ENCODE data around the gene CENPU.

The CENPU gene

DNA sequence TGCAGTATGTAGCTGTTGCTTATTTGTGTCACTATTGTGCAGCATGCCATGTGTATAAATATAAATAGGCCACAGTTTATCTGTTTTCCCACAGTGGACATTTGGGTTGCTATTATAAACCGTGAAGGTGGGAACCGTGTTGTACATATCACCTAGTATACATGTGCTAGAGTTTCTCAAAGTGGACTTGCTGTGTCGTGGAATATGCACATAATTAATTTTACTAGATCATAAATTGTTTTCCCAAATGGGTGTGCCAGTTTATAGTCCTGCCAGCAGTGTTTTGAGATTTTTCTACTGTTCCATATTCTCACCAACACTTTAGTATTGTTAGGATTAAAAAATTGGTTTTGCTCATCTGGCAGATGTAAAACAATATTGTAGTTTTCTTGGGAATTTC is 45.9 kb downstream of the CENPU start:
- Histone ChIP-seq H3K79me1 (replicated peaks; ENCODE audit: low read length, poor library complexity, severe bottlenecking) (peaks cover 2% of the 10 kb centered on the region), H3K4me3 (ENCODE audit: insufficient read depth in 1 of 2, low read depth in 1 of 2, low read length in 2 of 2) (no peak overlapping the region), H3K14ac (ENCODE audit: low read length in 2 of 2) (no peak overlapping the region), H3K4me1 (ENCODE audit: control insufficient read depth, insufficient read depth, low read depth, low read length) (peaks cover 7% of the 10 kb centered on the region), H2BK15ac (ENCODE audit: low read depth, poor library complexity, severe bottlenecking) (no peak overlapping the region), H3K27me3 (ENCODE audit: control insufficient read depth in 1 of 2, insufficient read depth in 1 of 2, low read length in 2 of 2) (no peaks in the 10 kb centered on the region), H3K36me3 (ENCODE audit: control insufficient read depth in 1 of 2, insufficient read depth in 2 of 2, low read depth in 1 of 2, low read length in 2 of 2) (peaks cover 0 to 17% of the 10 kb centered on the region in 2 experiments), H2AK5ac (ENCODE audit: low read length, severe bottlenecking) (no peak overlapping the region), H3K4ac (ENCODE audit: low read depth in 1 of 2, low read length in 2 of 2) (no peak overlapping the region), H2BK5ac (ENCODE audit: low read depth, low read length, poor library complexity, severe bottlenecking) (no peak overlapping the region), H3K9ac (ENCODE audit: low read length) (peak overlapping the region; percentile 55), H4K8ac (ENCODE audit: low read length) (no peak overlapping the region), H4K91ac (ENCODE audit: low read length) (peak overlapping the region; percentile 61), H3K18ac (ENCODE audit: low read depth in 1 of 2, low read length in 2 of 2) (no peak overlapping the region), H2BK120ac (ENCODE audit: low read depth, low read length) (no peak overlapping the region), H3K27ac (ENCODE audit: low read length, poor library complexity, severe bottlenecking) (peak overlapping the region; percentile 82), H2BK12ac (ENCODE audit: low read length in 2 of 2) (no peak overlapping the region), H3K9me3 (ENCODE audit: control insufficient read depth, low read length) (no peaks in the 10 kb centered on the region), H3K4me2 (ENCODE audit: low read length, poor library complexity, severe bottlenecking) (no peak overlapping the region), H3K23ac (ENCODE audit: low read length in 2 of 2) (no peak overlapping the region), H2AFZ (ENCODE audit: low read depth, low read length) (no peak overlapping the region)
- DNase-seq: no peak
- WGBS: 40% methylated on average over 2 of the region's 3 CpGs

DNA sequence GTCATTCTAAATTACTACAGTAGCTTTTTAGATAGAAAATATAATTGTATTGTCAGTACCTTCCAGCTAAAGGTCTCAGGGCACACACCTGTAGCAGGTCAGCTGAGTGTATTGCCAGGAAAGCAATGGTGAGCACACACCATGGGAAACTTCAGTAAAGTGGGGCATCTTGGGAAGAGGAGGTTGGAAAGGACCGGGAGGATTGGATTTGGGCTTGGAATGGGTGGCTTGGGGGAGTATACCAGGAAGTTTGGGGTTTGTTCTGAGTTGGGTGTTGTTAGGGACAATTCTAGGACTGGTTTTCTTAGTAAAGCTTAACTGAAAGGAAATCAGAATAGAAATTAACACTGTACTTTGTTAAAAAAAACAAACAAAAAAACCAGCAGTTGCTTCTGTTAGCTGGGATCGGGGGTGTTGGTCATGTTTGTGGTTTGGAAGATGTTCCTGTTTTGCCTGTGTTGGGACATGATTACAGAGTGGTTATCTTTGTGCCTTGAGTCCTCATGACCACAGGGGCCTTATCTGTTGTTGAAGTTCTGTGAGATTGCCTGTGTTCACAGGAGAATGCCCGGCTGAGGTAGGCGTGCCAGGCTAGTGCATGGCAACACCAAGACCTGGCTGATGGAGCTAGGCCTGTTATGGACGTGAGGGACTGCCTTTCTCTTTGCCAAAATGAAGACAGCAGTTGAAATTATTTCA is 49.3 kb downstream of the CENPU start:
- H3K4ac ChIP-seq (ENCODE audit: low read depth in 1 of 2, low read length in 2 of 2): no peak overlapping the region
- peaks cover 7% of the 10 kb centered on the region for H3K4me1 ChIP-seq (ENCODE audit: control insufficient read depth, insufficient read depth, low read depth, low read length)
- no peaks in the 10 kb centered on the region for H3K9me3 ChIP-seq (ENCODE audit: control insufficient read depth, low read length)
- 76% methylated on average over 5 of the region's 5 CpGs for whole genome bisulfite sequencing
- H2BK5ac ChIP-seq (ENCODE audit: low read depth, low read length, poor library complexity, severe bottlenecking): no peak overlapping the region
- DNase-seq: peak; percentile 17
- no peak overlapping the region for H2AK5ac ChIP-seq (ENCODE audit: low read length, severe bottlenecking)
- H3K4me2 ChIP-seq (ENCODE audit: low read length, poor library complexity, severe bottlenecking): no peak overlapping the region
- H3K27me3 ChIP-seq (ENCODE audit: control insufficient read depth in 1 of 2, insufficient read depth in 1 of 2, low read length in 2 of 2): no peaks in the 10 kb centered on the region
- H4K91ac ChIP-seq (ENCODE audit: low read length): no peak overlapping the region
- peaks cover 0 to 15% of the 10 kb centered on the region in 2 experiments for H3K36me3 ChIP-seq (ENCODE audit: control insufficient read depth in 1 of 2, insufficient read depth in 2 of 2, low read depth in 1 of 2, low read length in 2 of 2)
- no peak overlapping the region for H3K4me3 ChIP-seq (ENCODE audit: insufficient read depth in 1 of 2, low read depth in 1 of 2, low read length in 2 of 2)
- no peak overlapping the region for H2BK15ac ChIP-seq (ENCODE audit: low read depth, poor library complexity, severe bottlenecking)
- H3K14ac ChIP-seq (ENCODE audit: low read length in 2 of 2): no peak overlapping the region
- no peak overlapping the region for H3K27ac ChIP-seq (ENCODE audit: low read length, poor library complexity, severe bottlenecking)
- H3K18ac ChIP-seq (ENCODE audit: low read depth in 1 of 2, low read length in 2 of 2): no peak overlapping the region
- no peak overlapping the region for H2AFZ ChIP-seq (ENCODE audit: low read depth, low read length)
- H2BK12ac ChIP-seq (ENCODE audit: low read length in 2 of 2): no peak overlapping the region
- peaks cover 2% of the 10 kb centered on the region for H3K79me1 ChIP-seq (replicated peaks; ENCODE audit: low read length, poor library complexity, severe bottlenecking)
- H4K8ac ChIP-seq (ENCODE audit: low read length): no peak overlapping the region
- no peak overlapping the region for H2BK120ac ChIP-seq (ENCODE audit: low read depth, low read length)
- H3K9ac ChIP-seq (ENCODE audit: low read length): no peak overlapping the region
- H3K23ac ChIP-seq (ENCODE audit: low read length in 2 of 2): no peak overlapping the region

DNA sequence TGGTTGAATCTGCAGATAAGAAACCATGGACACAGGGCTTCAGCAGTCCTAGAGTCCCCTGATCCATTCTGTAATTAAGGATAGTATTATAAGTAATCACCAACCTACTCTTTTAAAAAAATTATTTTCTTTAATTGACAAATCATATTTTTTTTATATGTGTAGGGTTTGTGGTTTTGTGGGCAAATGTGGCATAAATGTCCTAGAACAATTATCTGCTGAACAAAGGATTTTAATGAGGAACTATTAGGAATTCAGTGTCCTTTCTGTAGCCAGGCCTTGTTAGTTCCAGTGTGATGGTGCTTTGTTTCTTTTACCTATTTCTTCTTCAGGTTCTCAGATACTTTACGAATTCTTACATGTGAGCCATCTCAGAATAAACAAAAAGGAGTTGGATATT is 52.0 kb downstream of the CENPU start:
- Histone ChIP-seq H3K4me3 (ENCODE audit: insufficient read depth in 1 of 2, low read depth in 1 of 2, low read length in 2 of 2) (no peak overlapping the region), H3K23ac (ENCODE audit: low read length in 2 of 2) (no peak overlapping the region), H3K18ac (ENCODE audit: low read depth in 1 of 2, low read length in 2 of 2) (no peak overlapping the region), H3K9me3 (ENCODE audit: control insufficient read depth, low read length) (no peaks in the 10 kb centered on the region), H3K79me1 (replicated peaks; ENCODE audit: low read length, poor library complexity, severe bottlenecking) (no peaks in the 10 kb centered on the region), H2AFZ (ENCODE audit: low read depth, low read length) (no peak overlapping the region), H2AK5ac (ENCODE audit: low read length, severe bottlenecking) (no peak overlapping the region), H2BK120ac (ENCODE audit: low read depth, low read length) (no peak overlapping the region), H3K4me1 (ENCODE audit: control insufficient read depth, insufficient read depth, low read depth, low read length) (peaks cover 4% of the 10 kb centered on the region), H2BK12ac (ENCODE audit: low read length in 2 of 2) (no peak overlapping the region), H3K9ac (ENCODE audit: low read length) (no peak overlapping the region), H3K4ac (ENCODE audit: low read depth in 1 of 2, low read length in 2 of 2) (no peak overlapping the region), H4K8ac (ENCODE audit: low read length) (no peak overlapping the region), H4K91ac (ENCODE audit: low read length) (no peak overlapping the region), H2BK5ac (ENCODE audit: low read depth, low read length, poor library complexity, severe bottlenecking) (no peak overlapping the region), H3K36me3 (ENCODE audit: control insufficient read depth in 1 of 2, insufficient read depth in 2 of 2, low read depth in 1 of 2, low read length in 2 of 2) (peaks cover 0 to 15% of the 10 kb centered on the region in 2 experiments), H3K14ac (ENCODE audit: low read length in 2 of 2) (no peak overlapping the region), H3K4me2 (ENCODE audit: low read length, poor library complexity, severe bottlenecking) (no peak overlapping the region), H3K27me3 (ENCODE audit: control insufficient read depth in 1 of 2, insufficient read depth in 1 of 2, low read length in 2 of 2) (no peaks in the 10 kb centered on the region), H3K27ac (ENCODE audit: low read length, poor library complexity, severe bottlenecking) (no peak overlapping the region), H2BK15ac (ENCODE audit: low read depth, poor library complexity, severe bottlenecking) (no peak overlapping the region)
- whole genome bisulfite sequencing: no CpG with 5 or more reads among the region's 1 CpG
- no peak for DNase-seq

DNA sequence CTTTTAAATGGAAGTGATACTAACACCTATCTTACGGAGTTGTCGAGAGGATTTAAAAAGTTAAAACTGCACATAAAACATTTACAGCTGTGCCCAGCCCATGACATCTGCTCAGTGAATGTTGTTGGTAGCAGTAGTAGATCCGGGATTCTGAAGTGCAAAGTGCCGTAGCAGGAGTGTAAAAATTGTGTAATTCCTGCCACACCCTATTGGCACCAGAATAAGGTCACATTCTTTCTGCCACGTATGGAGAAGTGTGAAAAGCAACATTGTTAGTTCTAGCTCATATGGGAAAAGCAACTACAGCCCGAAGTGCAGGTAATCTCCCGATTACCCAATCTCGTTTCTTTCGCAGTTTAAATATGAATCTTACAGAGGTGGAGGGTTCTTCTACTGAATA is 53.2 kb downstream of the CENPU start:
- 95% methylated on average over 9 of the region's 9 CpGs for WGBS
- Histone ChIP-seq H3K79me1 (replicated peaks; ENCODE audit: low read length, poor library complexity, severe bottlenecking) (no peaks in the 10 kb centered on the region), H2AK5ac (ENCODE audit: low read length, severe bottlenecking) (no peak overlapping the region), H2BK120ac (ENCODE audit: low read depth, low read length) (no peak overlapping the region), H3K4me1 (ENCODE audit: control insufficient read depth, insufficient read depth, low read depth, low read length) (peaks cover 4% of the 10 kb centered on the region), H2BK15ac (ENCODE audit: low read depth, poor library complexity, severe bottlenecking) (no peak overlapping the region), H3K9me3 (ENCODE audit: control insufficient read depth, low read length) (no peaks in the 10 kb centered on the region), H3K4me3 (ENCODE audit: insufficient read depth in 1 of 2, low read depth in 1 of 2, low read length in 2 of 2) (no peak overlapping the region), H4K8ac (ENCODE audit: low read length) (no peak overlapping the region), H2BK12ac (ENCODE audit: low read length in 2 of 2) (no peak overlapping the region), H3K36me3 (ENCODE audit: control insufficient read depth in 1 of 2, insufficient read depth in 2 of 2, low read depth in 1 of 2, low read length in 2 of 2) (peaks cover 0 to 11% of the 10 kb centered on the region in 2 experiments), H3K14ac (ENCODE audit: low read length in 2 of 2) (no peak overlapping the region), H3K4ac (ENCODE audit: low read depth in 1 of 2, low read length in 2 of 2) (no peak overlapping the region), H3K9ac (ENCODE audit: low read length) (no peak overlapping the region), H3K18ac (ENCODE audit: low read depth in 1 of 2, low read length in 2 of 2) (no peak overlapping the region), H3K27ac (ENCODE audit: low read length, poor library complexity, severe bottlenecking) (no peak overlapping the region), H3K27me3 (ENCODE audit: control insufficient read depth in 1 of 2, insufficient read depth in 1 of 2, low read length in 2 of 2) (no peaks in the 10 kb centered on the region), H2AFZ (ENCODE audit: low read depth, low read length) (no peak overlapping the region), H4K91ac (ENCODE audit: low read length) (no peak overlapping the region), H3K4me2 (ENCODE audit: low read length, poor library complexity, severe bottlenecking) (no peak overlapping the region), H2BK5ac (ENCODE audit: low read depth, low read length, poor library complexity, severe bottlenecking) (no peak overlapping the region), H3K23ac (ENCODE audit: low read length in 2 of 2) (no peak overlapping the region)
- no peak for DNase-seq
